Gastrocnemius medialis (tissue), 4 donors: ENCODE data around the gene PPP1R18.

Experiments
- POLR2A ChIP-seq, 2 donors: fragments of 450-650 bp; IDR thresholded peaks; one replicate each; pipeline ENCODE4 v1.6.1; 2017; ENCODE audit warnings: antibody characterized with exemption in 2 of 2, mild to moderate bottlenecking in 2 of 2, moderate library complexity in 2 of 2
- TF ChIP-seq, protein P1 (sequence below), 5 experiments: fragments of 450-650 bp in 3 of 5; fragments of 200-600 bp in 2 of 5; sonication (generic) in 2 of 5; IDR thresholded peaks in 4 of 5; conservative IDR thresholded peaks in 1 of 5; 1 replicate in 4 of 5; 2 replicates in 1 of 5; pipeline ENCODE4 v1.5.1; 2016 to 2019; ENCODE audit warnings: antibody characterized with exemption in 5 of 5, mild to moderate bottlenecking in 3 of 5, moderate library complexity in 3 of 5

- no peak for TF ChIP-seq POLR2A (IDR thresholded peaks at IDR 0.05)
- TF ChIP-seq, protein P1, sequence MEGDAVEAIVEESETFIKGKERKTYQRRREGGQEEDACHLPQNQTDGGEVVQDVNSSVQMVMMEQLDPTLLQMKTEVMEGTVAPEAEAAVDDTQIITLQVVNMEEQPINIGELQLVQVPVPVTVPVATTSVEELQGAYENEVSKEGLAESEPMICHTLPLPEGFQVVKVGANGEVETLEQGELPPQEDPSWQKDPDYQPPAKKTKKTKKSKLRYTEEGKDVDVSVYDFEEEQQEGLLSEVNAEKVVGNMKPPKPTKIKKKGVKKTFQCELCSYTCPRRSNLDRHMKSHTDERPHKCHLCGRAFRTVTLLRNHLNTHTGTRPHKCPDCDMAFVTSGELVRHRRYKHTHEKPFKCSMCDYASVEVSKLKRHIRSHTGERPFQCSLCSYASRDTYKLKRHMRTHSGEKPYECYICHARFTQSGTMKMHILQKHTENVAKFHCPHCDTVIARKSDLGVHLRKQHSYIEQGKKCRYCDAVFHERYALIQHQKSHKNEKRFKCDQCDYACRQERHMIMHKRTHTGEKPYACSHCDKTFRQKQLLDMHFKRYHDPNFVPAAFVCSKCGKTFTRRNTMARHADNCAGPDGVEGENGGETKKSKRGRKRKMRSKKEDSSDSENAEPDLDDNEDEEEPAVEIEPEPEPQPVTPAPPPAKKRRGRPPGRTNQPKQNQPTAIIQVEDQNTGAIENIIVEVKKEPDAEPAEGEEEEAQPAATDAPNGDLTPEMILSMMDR (IDR thresholded peaks at IDR 0.05 in 4 of 5, conservative IDR thresholded peaks at IDR 0.05 in 1 of 5) = no peak
Observed at GRCh38 chr6:30735668-30736314, 49.3 kb upstream of the PPP1R18 start.
